Measurements from ENCODE around the gene EP400. TPM values are rescaled to one million over a fixed set of nuclear protein-coding genes. Genes with fewer than 3 reads are reported as not detected.

EP400 gene
- total RNA-seq, 1 donor from 2014 or later, result 11.9 TPM

DNA sequence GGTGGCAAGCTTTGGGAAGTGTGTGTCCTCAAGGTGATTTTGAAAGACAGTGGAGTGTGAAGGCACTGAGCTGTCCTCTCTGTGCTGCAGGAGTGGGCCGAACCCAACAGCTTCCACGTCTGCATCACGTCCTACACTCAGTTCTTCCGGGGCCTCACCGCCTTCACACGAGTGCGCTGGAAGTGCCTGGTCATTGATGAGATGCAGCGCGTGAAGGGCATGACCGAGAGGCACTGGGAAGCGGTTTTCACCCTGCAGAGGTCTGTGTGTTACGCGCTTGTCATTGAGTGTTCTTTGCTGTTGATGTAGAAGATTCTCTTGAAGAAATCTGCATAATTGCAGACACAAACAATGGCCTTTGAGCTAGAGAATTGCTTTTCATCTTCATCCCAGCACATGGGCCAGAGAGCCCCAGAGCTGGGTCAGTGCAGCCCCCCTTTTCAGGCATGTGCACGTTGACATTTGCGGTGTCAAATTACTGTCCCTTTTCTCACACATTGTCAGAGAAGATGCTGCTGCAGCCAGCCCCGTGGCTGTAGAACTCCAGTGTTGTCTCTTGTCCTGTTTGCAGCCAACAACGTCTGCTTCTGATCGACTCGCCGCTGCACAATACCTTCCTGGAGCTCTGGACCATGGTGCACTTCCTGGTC, 63.3 kb downstream of the EP400 start:
- H3K4me3 ChIP-seq (ENCODE audit: low read depth, low read length), result no peak overlapping the region
- TF ChIP-seq, protein P1, sequence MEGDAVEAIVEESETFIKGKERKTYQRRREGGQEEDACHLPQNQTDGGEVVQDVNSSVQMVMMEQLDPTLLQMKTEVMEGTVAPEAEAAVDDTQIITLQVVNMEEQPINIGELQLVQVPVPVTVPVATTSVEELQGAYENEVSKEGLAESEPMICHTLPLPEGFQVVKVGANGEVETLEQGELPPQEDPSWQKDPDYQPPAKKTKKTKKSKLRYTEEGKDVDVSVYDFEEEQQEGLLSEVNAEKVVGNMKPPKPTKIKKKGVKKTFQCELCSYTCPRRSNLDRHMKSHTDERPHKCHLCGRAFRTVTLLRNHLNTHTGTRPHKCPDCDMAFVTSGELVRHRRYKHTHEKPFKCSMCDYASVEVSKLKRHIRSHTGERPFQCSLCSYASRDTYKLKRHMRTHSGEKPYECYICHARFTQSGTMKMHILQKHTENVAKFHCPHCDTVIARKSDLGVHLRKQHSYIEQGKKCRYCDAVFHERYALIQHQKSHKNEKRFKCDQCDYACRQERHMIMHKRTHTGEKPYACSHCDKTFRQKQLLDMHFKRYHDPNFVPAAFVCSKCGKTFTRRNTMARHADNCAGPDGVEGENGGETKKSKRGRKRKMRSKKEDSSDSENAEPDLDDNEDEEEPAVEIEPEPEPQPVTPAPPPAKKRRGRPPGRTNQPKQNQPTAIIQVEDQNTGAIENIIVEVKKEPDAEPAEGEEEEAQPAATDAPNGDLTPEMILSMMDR (conservative IDR thresholded peaks at IDR 0.05; ENCODE audit: low read depth, low read length), result no peak
- DNase-seq (ENCODE audit: low read depth), result no peak

- H3K4me3 ChIP-seq (ENCODE audit: low read depth, low read length), result no peak overlapping the region
- TF ChIP-seq, protein P1 (conservative IDR thresholded peaks at IDR 0.05; ENCODE audit: low read depth, low read length), result no peak
- no peak for DNase-seq (ENCODE audit: low read depth)
Measured at GRCh38 chr12:132014092-132014914, 64.6 kb downstream of the EP400 start.

- TF ChIP-seq, protein P1 (conservative IDR thresholded peaks at IDR 0.05; ENCODE audit: low read depth, low read length), result no peak
- no peak for DNase-seq (ENCODE audit: low read depth)
Measured at GRCh38 chr12:132014915-132015280, 65.2 kb downstream of the EP400 start.

GRCh38 chr12:132015686-132016430, 66.1 kb downstream of the EP400 start:
- TF ChIP-seq, protein P1 (conservative IDR thresholded peaks at IDR 0.05; ENCODE audit: low read depth, low read length), result no peak
- no peak overlapping the region for H3K4me3 ChIP-seq (ENCODE audit: low read depth, low read length)
- no peak for DNase-seq (ENCODE audit: low read depth)

More at GRCh38 chr12:132014915-132015280, 65.2 kb downstream of the EP400 start:
- H3K4me3 ChIP-seq (ENCODE audit: low read depth, low read length), result no peak overlapping the region

DNA sequence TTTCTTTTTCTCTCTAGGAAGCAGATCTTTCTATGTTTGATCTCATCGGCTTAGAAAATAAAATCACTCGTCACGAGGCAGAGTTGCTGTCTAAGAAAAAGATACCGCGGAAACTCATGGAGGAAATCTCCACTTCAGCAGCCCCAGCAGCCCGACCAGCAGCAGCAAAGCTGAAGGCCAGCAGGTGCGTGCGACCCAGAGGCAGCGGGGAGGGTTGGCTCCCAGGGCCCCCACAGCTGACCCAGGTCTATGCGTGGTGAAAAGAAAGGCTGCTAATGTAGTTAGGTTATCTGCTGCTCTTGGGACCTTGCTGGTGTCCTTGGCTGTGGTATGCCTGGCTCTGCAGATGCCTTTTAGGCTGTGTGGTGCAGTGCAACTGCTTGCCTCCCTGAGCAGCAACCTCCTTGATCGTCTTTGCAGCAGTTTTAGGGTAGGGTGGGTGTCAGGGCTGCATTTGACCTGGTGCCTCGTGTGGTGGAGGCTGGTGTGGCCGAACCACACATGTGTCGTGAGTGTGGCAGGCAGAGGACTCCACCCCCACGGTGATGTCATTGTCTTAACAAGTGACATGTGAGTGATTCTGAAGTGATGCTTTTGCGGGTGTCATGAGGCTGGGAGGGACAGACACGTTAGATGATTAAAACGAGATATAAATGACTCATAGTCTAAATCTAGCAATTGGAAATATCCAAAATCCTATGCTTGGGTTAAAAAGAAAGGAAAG, 68.6 kb downstream of the EP400 start:
- DNase-seq (ENCODE audit: low read depth), result no peak
- TF ChIP-seq, protein P1 (conservative IDR thresholded peaks at IDR 0.05; ENCODE audit: low read depth, low read length), result no peak

DNA sequence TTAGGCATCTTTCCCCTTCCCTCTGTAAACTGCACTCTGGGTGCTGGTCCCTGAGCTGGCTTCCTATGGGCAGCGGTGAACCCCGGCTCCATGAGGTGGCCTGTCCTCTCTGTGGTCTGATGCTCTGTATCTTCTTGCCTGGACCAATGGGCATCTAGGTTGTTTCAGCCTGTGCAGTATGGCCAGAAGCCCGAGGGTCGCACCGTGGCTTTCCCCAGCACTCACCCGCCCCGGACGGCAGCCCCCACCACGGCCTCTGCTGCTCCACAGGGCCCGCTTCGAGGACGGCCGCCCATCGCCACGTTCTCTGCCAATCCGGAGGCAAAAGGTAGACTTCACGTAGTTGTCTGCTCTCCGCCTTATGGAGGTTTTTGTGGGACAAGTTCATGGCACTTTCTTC, 70.1 kb downstream of the EP400 start:
- no peak for DNase-seq (ENCODE audit: low read depth)
- TF ChIP-seq, protein P1 (conservative IDR thresholded peaks at IDR 0.05; ENCODE audit: low read depth, low read length), result no peak
- no peak overlapping the region for H3K4me3 ChIP-seq (ENCODE audit: low read depth, low read length)

More for the DNA sequence above, 68.6 kb downstream of the EP400 start:
- H3K4me3 ChIP-seq (ENCODE audit: low read depth, low read length), result no peak overlapping the region
